Endothelial cell of umbilical vein (primary cell): ENCODE results near the gene FXYD6. TPM values are rescaled to one million over a fixed set of nuclear protein-coding genes. Genes with fewer than 3 reads are reported as not detected.

ENCODE experiments used
- BruUV-seq: library from RNA; stranded (reverse); fragments of 400-500 nt; replicated peaks from 2 replicates; lab custom pipeline; 2021; lab: Mats Ljungman, UMichigan
- CTCF ChIA-PET: fragments of 300-600, 350-600 bp; sonication (Branson Sonifier 250); formaldehyde crosslinking; loops from one replicate; lab custom pipeline; 2021; ENCODE audit warnings: antibody characterized with exemption, inconsistent platforms; lab: Charles Lee
- POLR2A ChIA-PET: fragments of 300-600, 350-600 bp; sonication (Branson Sonifier 250); formaldehyde crosslinking; loops from one replicate; lab custom pipeline; 2021; ENCODE audit warnings: antibody characterized with exemption, inconsistent platforms; lab: Charles Lee
- DNase-seq: peaks from one replicate; pipeline ENCODE4 v3.0.0-alpha.2; 2011; ENCODE audit warnings: low read depth, low spot score
- FAIRE-seq: peaks from 2 replicates; lab custom pipeline; 2011; peaks lifted over from hg19 to GRCh38; lab: Jason Lieb, UNC
- H2AFZ ChIP-seq: 2 replicates; pipeline ENCODE4 v1.6.0; 2012; ENCODE audit warnings: low read depth, low read length, control low read depth, inconsistent platforms
- H3K27ac ChIP-seq: 2 replicates; pipeline ENCODE4 v1.5.1; 2011; ENCODE audit warnings: low read depth, mild to moderate bottlenecking, control low read depth, low read length, moderate library complexity; ENCODE audit not compliant: insufficient read depth
- H3K27me3 ChIP-seq, 2 experiments: 2 replicates each; pipeline versions ENCODE4 v1.6.0 to v1.6.1; 2011; ENCODE audit warnings: low read length in 2 of 2, mixed read lengths in 1 of 2; ENCODE audit not compliant: control insufficient read depth in 2 of 2, insufficient read depth in 2 of 2
- H3K36me3 ChIP-seq, 2 experiments: 2 replicates in 1 of 2; 3 replicates in 1 of 2; pipeline ENCODE4 v1.5.1; 2011; ENCODE audit warnings: low read length in 2 of 2, mild to moderate bottlenecking in 1 of 2, moderate library complexity in 1 of 2; ENCODE audit not compliant: control insufficient read depth in 2 of 2, insufficient read depth in 2 of 2; ENCODE audit errors: extremely low read depth in 1 of 2
- H3K4me1 ChIP-seq: 3 replicates; pipeline ENCODE4 v1.5.1; 2011; ENCODE audit warnings: mild to moderate bottlenecking, low read length; ENCODE audit not compliant: control insufficient read depth, insufficient read depth; ENCODE audit errors: extremely low read depth
- H3K4me2 ChIP-seq: 2 replicates; pipeline ENCODE4 v1.6.1; 2011; ENCODE audit warnings: low read length, control low read depth, mixed read lengths; ENCODE audit not compliant: insufficient read depth
- H3K4me3 ChIP-seq, 3 experiments: fragments of 200-600 bp in 1 of 3; sonication (generic), shearing (Covaris generic) in 1 of 3; replicated peaks in 1 of 3; 2 replicates each; pipeline ENCODE4 v1.5.1; 2011 to 2016; ENCODE audit warnings: control low read depth in 3 of 3, low read length in 3 of 3, mild to moderate bottlenecking in 2 of 3, inconsistent platforms in 1 of 3, low read depth in 1 of 3, moderate library complexity in 1 of 3; ENCODE audit not compliant: insufficient read depth in 1 of 3
- H3K79me2 ChIP-seq: 2 replicates; pipeline ENCODE4 v1.6.0; 2012; ENCODE audit warnings: low read length, inconsistent platforms; ENCODE audit not compliant: control insufficient read depth, insufficient read depth
- H3K9ac ChIP-seq: replicated peaks from 2 replicates; pipeline ENCODE3; 2011; ENCODE audit warnings: low read length, control low read depth; ENCODE audit not compliant: insufficient read depth; ENCODE audit errors: extremely low read depth
- H3K9me1 ChIP-seq: replicated peaks from 3 replicates; pipeline ENCODE4 v1.6.0; 2011; ENCODE audit warnings: mild to moderate bottlenecking, low read length; ENCODE audit not compliant: control insufficient read depth, insufficient read depth; ENCODE audit errors: extremely low read depth
- H3K9me3 ChIP-seq: replicated peaks from 2 replicates; pipeline ENCODE4 v1.5.1; 2012; ENCODE audit warnings: low read length, inconsistent platforms; ENCODE audit not compliant: control insufficient read depth, insufficient read depth
- H4K20me1 ChIP-seq: replicated peaks from 2 replicates; pipeline ENCODE3; 2011; ENCODE audit warnings: mild to moderate bottlenecking, low read length; ENCODE audit not compliant: control insufficient read depth, insufficient read depth; ENCODE audit errors: extremely low read depth
- CTCF ChIP-seq, 2 donors: IDR thresholded peaks; 1 replicate in 1 of 2; 2 replicates in 1 of 2; pipeline ENCODE4 v1.5.1; 2011; ENCODE audit warnings: low read length in 2 of 2, mild to moderate bottlenecking in 2 of 2, moderate library complexity in 2 of 2, control low read depth in 1 of 2, inconsistent platforms in 1 of 2, low read depth in 1 of 2; ENCODE audit not compliant: insufficient read depth in 1 of 2; ENCODE audit errors: extremely low read depth in 1 of 2
- EZH2 ChIP-seq: IDR thresholded peaks from 2 replicates; pipeline ENCODE4 v1.6.1; 2012; ENCODE audit warnings: borderline replicate concordance, low read depth, mild to moderate bottlenecking, moderate library complexity, low read length, inconsistent platforms; ENCODE audit not compliant: severe bottlenecking
- FOS ChIP-seq: IDR thresholded peaks from 2 replicates; pipeline ENCODE4 v1.6.1; 2011; ENCODE audit warnings: mild to moderate bottlenecking, low read length, moderate library complexity, borderline replicate concordance; ENCODE audit not compliant: insufficient read depth
- GATA2 ChIP-seq: IDR thresholded peaks from 2 replicates; pipeline ENCODE4 v1.7.0; 2011; ENCODE audit warnings: low read depth, mild to moderate bottlenecking, moderate library complexity, mixed read lengths, low read length; ENCODE audit not compliant: insufficient read length, insufficient read depth
- JUN ChIP-seq: IDR thresholded peaks from 2 replicates; pipeline ENCODE4 v1.6.1; 2011; ENCODE audit warnings: borderline replicate concordance, low read depth; ENCODE audit not compliant: insufficient read length, insufficient read depth
- MAX ChIP-seq: IDR thresholded peaks from 2 replicates; pipeline ENCODE4 v1.6.1; 2011; ENCODE audit not compliant: insufficient read depth, insufficient read length
- MYC ChIP-seq: IDR thresholded peaks from one replicate; pipeline ENCODE4 v1.6.1; 2011; ENCODE audit warnings: mild to moderate bottlenecking, low read depth, low read length
- POLR2A ChIP-seq: IDR thresholded peaks from 2 replicates; pipeline ENCODE4 v1.6.1; 2012; ENCODE audit warnings: low read depth, mild to moderate bottlenecking, control low read depth, low read length
- POLR2AphosphoS5 ChIP-seq: IDR thresholded peaks from 2 replicates; pipeline ENCODE4 v1.6.1; 2012; ENCODE audit warnings: low read depth, mild to moderate bottlenecking, control low read depth, low read length, moderate library complexity; ENCODE audit not compliant: insufficient read depth
- dilution Hi-C: fragments of 300-500 bp; cut with MboI; formaldehyde crosslinking; loops from one replicate; pipeline ENCODE4 v1.15.0; 2019; ENCODE audit warnings: low sequenced_read_pairs; ENCODE audit not compliant: extremely low pct_ligation_motif_present
- intact Hi-C: fragments of 100-400 bp; cut with micrococcal nuclease; formaldehyde crosslinking; loops from one replicate; pipeline ENCODE4 v1.10.0; 2022
- polyA plus RNA-seq, 4 experiments: library from polyadenylated mRNA; depleted of rRNA in 3 of 4; stranded (reverse) in 3 of 4; unstranded in 1 of 4; fragments of >200 nt; gene quantifications; 2 replicates each; pipeline versions ENCODE4 v1.2.1 to v1.2.3, GENCODE V29; 2011 to 2012; ENCODE audit warnings: missing spikeins in 1 of 4
- total RNA-seq: library from RNA; stranded (reverse); gene quantifications from 2 replicates; pipeline ENCODE4 v1.2.3, GENCODE V29; 2021

Gene FXYD6
- total and polyA plus RNA-seq, 2 donors (not counting 3 experiments of a cell fraction or from before 2014, with no cell fraction given): 1.4 to 8.7 TPM

- TF ChIP-seq EZH2: no peak
- Histone ChIP-seq H3K36me3 (no peaks in the 10 kb centered on the region), H2AFZ (no peak overlapping the region), H3K9ac (no peak overlapping the region), H3K79me2 (no peaks in the 10 kb centered on the region), H3K27ac (no peak overlapping the region), H4K20me1 (no peaks in the 10 kb centered on the region), H3K4me3 (no peak overlapping the region), H3K9me1 (no peaks in the 10 kb centered on the region), H3K9me3 (no peaks in the 10 kb centered on the region), H3K27me3 (peaks cover 5 to 14% of the 10 kb centered on the region in 2 experiments), H3K4me2 (no peak overlapping the region), H3K4me1 (no peaks in the 10 kb centered on the region)
- FAIRE-seq (no peak), DNase-seq (no peak)
- intact Hi-C loops (no loop called here), dilution Hi-C loops (no loop called here)
- POLR2A ChIA-PET: no interaction called here
- no TSS peak for BruUV-seq
- CTCF ChIA-PET: interaction anchor here (0.8 to 2.9 kb wide), 5 partner anchors 11 to 378 kb away, joined by 3 to 18 read pairs (median 10); no protein-coding TSS in a partner anchor
These were observed 72.6 kb downstream of the FXYD6 start for GRCh38 chr11:117803896-117804295.

GRCh38 chr11:117799634-117800033 is 76.8 kb downstream of the FXYD6 start:
- ChIA-PET POLR2A (no interaction called here), CTCF (interaction anchor here (1.1 to 3.1 kb wide), 5 partner anchors 8 to 373 kb away, joined by 3 to 22 read pairs (median 8); no protein-coding TSS in a partner anchor)
- FAIRE-seq: no peak
- Histone ChIP-seq H3K9ac (no peak overlapping the region), H3K27me3 (peaks cover 38 to 44% of the 10 kb centered on the region in 2 experiments), H2AFZ (no peak overlapping the region), H3K79me2 (no peaks in the 10 kb centered on the region), H3K36me3 (no peaks in the 10 kb centered on the region), H3K4me1 (no peaks in the 10 kb centered on the region), H3K4me3 (no peak overlapping the region), H3K9me1 (no peaks in the 10 kb centered on the region), H3K9me3 (no peaks in the 10 kb centered on the region), H3K27ac (no peak overlapping the region), H4K20me1 (no peaks in the 10 kb centered on the region), H3K4me2 (no peak overlapping the region)
- dilution Hi-C loops: no loop called here
- no peak for TF ChIP-seq JUN
- TF ChIP-seq MAX: no peak
- no peak for TF ChIP-seq GATA2
- no peak for TF ChIP-seq MYC
- no peak for TF ChIP-seq POLR2AphosphoS5
- TF ChIP-seq POLR2A: no peak
- TF ChIP-seq CTCF (IDR thresholded peaks at IDR 0.05; ENCODE audit: extremely low read depth in 1 of 2, insufficient read depth in 1 of 2, low read depth in 1 of 2, low read length in 2 of 2): no peak
- no peak for TF ChIP-seq EZH2
- TF ChIP-seq FOS: no peak
- no TSS peak for BruUV-seq
- DNase-seq: no peak
- intact Hi-C loops: loop anchor here (1.0 kb wide), 1 partner anchor 40 kb away; no protein-coding TSS in a partner anchor
